B cell (primary cell): ENCODE data around the gene DLX6. TPM values are rescaled to one million over a fixed set of nuclear protein-coding genes. Genes with fewer than 3 reads are reported as not detected.

Experiments used
- ATAC-seq: fragments of 200-7000 bp; cut with Tn5 transposase; one replicate; pipeline ENCODE4 v1.10.0; 2021; ENCODE audit warnings: low read depth, mild to moderate bottlenecking, moderate number of reproducible peaks, moderate library complexity
- CTCF ChIA-PET: fragments of 350-600 bp; sonication (Branson Sonifier 250); formaldehyde crosslinking; loops from one replicate; lab custom pipeline; 2021; ENCODE audit warnings: antibody characterized with exemption, inconsistent platforms; lab: Charles Lee
- POLR2A ChIA-PET: fragments of 350-600 bp; sonication (Branson Sonifier 250); formaldehyde crosslinking; loops from one replicate; lab custom pipeline; 2021; ENCODE audit warnings: antibody characterized with exemption; lab: Charles Lee
- DNase-seq: peaks from one replicate; pipeline ENCODE4 v3.0.0; 2013
- H2AFZ ChIP-seq: 2 replicates; pipeline ENCODE4 v1.6.1; 2012; ENCODE audit warnings: mild to moderate bottlenecking, low read depth, low read length; ENCODE audit not compliant: insufficient read depth, poor library complexity, severe bottlenecking
- H3K27ac ChIP-seq, 2 donors: 1 replicate in 1 of 2; 2 replicates in 1 of 2; pipeline ENCODE4 v1.5.1; 2012 to 2013; ENCODE audit warnings: low read length in 2 of 2, mild to moderate bottlenecking in 2 of 2, moderate library complexity in 1 of 2
- H3K27me3 ChIP-seq, 4 experiments: fragments of 200-600 bp in 1 of 4; sonication (generic) in 1 of 4; replicated peaks in 1 of 4; 1 replicate in 2 of 4; 2 replicates in 2 of 4; pipeline versions ENCODE4 v1.6.1 to v1.7.0; 2013 to 2016; ENCODE audit warnings: low read length in 3 of 4, mild to moderate bottlenecking in 2 of 4, mixed read lengths in 1 of 4, moderate library complexity in 1 of 4; ENCODE audit not compliant: insufficient read depth in 4 of 4, control insufficient read depth in 3 of 4; ENCODE audit errors: control extremely low read depth in 1 of 4
- H3K36me3 ChIP-seq, 2 experiments: replicated peaks in 1 of 2; 1 replicate in 1 of 2; 2 replicates in 1 of 2; pipeline versions ENCODE4 v1.6.1 to v1.7.1; 2013; ENCODE audit warnings: low read length in 1 of 2; ENCODE audit not compliant: insufficient read depth in 2 of 2, control insufficient read depth in 1 of 2; ENCODE audit errors: control extremely low read depth in 1 of 2, extremely low read depth in 1 of 2
- H3K4me1 ChIP-seq, 2 donors: fragments of 200-600 bp in 1 of 2; sonication (generic) in 1 of 2; 1 replicate in 1 of 2; 2 replicates in 1 of 2; pipeline versions ENCODE4 v1.5.1 to v1.6.1; 2013 to 2017; ENCODE audit warnings: low read length in 2 of 2; ENCODE audit not compliant: control insufficient read depth in 2 of 2, insufficient read depth in 2 of 2
- H3K4me2 ChIP-seq: replicated peaks from 2 replicates; pipeline ENCODE3; 2012; ENCODE audit warnings: mild to moderate bottlenecking, low read depth, low read length; ENCODE audit not compliant: poor library complexity, severe bottlenecking
- H3K4me3 ChIP-seq, 5 experiments: fragments of 200-600 bp in 1 of 5; sonication (generic) in 1 of 5; 1 replicate in 3 of 5; 2 replicates in 2 of 5; pipeline versions ENCODE4 v1.5.1 to v1.7.0; 2011 to 2016; ENCODE audit warnings: low read length in 4 of 5, mild to moderate bottlenecking in 4 of 5, low read depth in 2 of 5, control low read depth in 1 of 5, moderate library complexity in 1 of 5; ENCODE audit not compliant: insufficient read depth in 1 of 5; ENCODE audit errors: control extremely low read depth in 1 of 5, extremely low read depth in 1 of 5
- H3K79me2 ChIP-seq: fragments of 200-600 bp; sonication (generic); one replicate; pipeline ENCODE4 v1.6.0; 2016; ENCODE audit warnings: low read length; ENCODE audit not compliant: control insufficient read depth, insufficient read depth
- H3K9ac ChIP-seq: fragments of 200-600 bp; sonication (generic); 2 replicates; pipeline ENCODE4 v1.6.1; 2017; ENCODE audit warnings: mild to moderate bottlenecking, low read length, moderate library complexity
- H3K9me3 ChIP-seq, 3 donors: one replicate each; pipeline versions ENCODE4 v1.6.1 to v1.7.1; 2013; ENCODE audit warnings: low read length in 2 of 3; ENCODE audit not compliant: control insufficient read depth in 2 of 3, insufficient read depth in 1 of 3; ENCODE audit errors: control extremely low read depth in 1 of 3
- H4K20me1 ChIP-seq: 2 replicates; pipeline ENCODE4 v1.6.0; 2012; ENCODE audit warnings: mild to moderate bottlenecking, low read length; ENCODE audit not compliant: insufficient read depth, control insufficient read depth, poor library complexity, severe bottlenecking
- H3K27ac Mint-ChIP-seq: one replicate; pipeline ENCODE4 v1.8.0; 2021; ENCODE audit warnings: mixed read lengths
- H3K27me3 Mint-ChIP-seq: one replicate; pipeline ENCODE4 v1.8.0; 2021; ENCODE audit warnings: mixed read lengths
- H3K4me1 Mint-ChIP-seq: one replicate; pipeline ENCODE4 v1.8.0; 2021; ENCODE audit warnings: mixed read lengths
- H3K4me3 Mint-ChIP-seq: one replicate; pipeline ENCODE4 v1.8.0; 2021; ENCODE audit warnings: mixed read lengths
- H3K9me3 Mint-ChIP-seq: one replicate; pipeline ENCODE4 v1.8.0; 2022; ENCODE audit warnings: mixed read lengths; ENCODE audit not compliant: insufficient read depth
- EZH2 ChIP-seq: IDR thresholded peaks from 2 replicates; pipeline ENCODE4 v1.6.1; 2012; ENCODE audit warnings: borderline replicate concordance, low read depth, mild to moderate bottlenecking, moderate library complexity, low read length; ENCODE audit not compliant: insufficient read depth, poor library complexity, severe bottlenecking
- WGBS: methylation state at CpG from one replicate; pipeline ENCODE4 v1.1.5; 2013; ENCODE audit warnings: missing lambda C conversion rate; ENCODE audit not compliant: insufficient coverage; 5-methylcytosine and 5-hydroxymethylcytosine counted together
- intact Hi-C: fragments of 100-400 bp; cut with micrococcal nuclease; formaldehyde crosslinking; loops from one replicate; pipeline ENCODE4 v1.10.0; 2022
- polyA plus RNA-seq: library from polyadenylated mRNA; depleted of rRNA; stranded (reverse); fragments of >200 nt; gene quantifications from 2 replicates; pipeline ENCODE4 v1.2.3, GENCODE V29; 2012
- total RNA-seq, 2 donors: library from RNA; stranded (reverse); fragments of 120-200 nt in 1 of 2; gene quantifications; 1 replicate in 1 of 2; 2 replicates in 1 of 2; pipeline versions ENCODE4 v1.2.3 to v1.2.4, GENCODE V29; 2013 to 2022
- TF ChIP-seq, protein P1 (sequence below): fragments of 200-600 bp; IDR thresholded peaks from one replicate; pipeline ENCODE4 v1.8.0; 2022; ENCODE audit warnings: antibody characterized with exemption, mild to moderate bottlenecking

Gene DLX6
- total and polyA plus RNA-seq, 2 donors (not counting 1 experiment from before 2014, with no cell fraction given) = not detected

- no peak overlapping the region for H3K4me3 ChIP-seq
- no peak overlapping the region for H2AFZ ChIP-seq
- peaks cover 0 to 41% (median 2%) of the 10 kb centered on the region in 3 donors for H3K9me3 ChIP-seq
- H3K79me2 ChIP-seq = no peaks in the 10 kb centered on the region
- ChIA-PET CTCF (no interaction called here), POLR2A (no interaction called here)
- H3K4me3 Mint-ChIP-seq = no peak overlapping the region
- no peak overlapping the region for H3K4me2 ChIP-seq
- H3K27ac Mint-ChIP-seq = no peak overlapping the region
- intact Hi-C loops = no loop called here
- H3K4me1 Mint-ChIP-seq = peaks cover 15% of the 10 kb centered on the region
- TF ChIP-seq, protein P1, sequence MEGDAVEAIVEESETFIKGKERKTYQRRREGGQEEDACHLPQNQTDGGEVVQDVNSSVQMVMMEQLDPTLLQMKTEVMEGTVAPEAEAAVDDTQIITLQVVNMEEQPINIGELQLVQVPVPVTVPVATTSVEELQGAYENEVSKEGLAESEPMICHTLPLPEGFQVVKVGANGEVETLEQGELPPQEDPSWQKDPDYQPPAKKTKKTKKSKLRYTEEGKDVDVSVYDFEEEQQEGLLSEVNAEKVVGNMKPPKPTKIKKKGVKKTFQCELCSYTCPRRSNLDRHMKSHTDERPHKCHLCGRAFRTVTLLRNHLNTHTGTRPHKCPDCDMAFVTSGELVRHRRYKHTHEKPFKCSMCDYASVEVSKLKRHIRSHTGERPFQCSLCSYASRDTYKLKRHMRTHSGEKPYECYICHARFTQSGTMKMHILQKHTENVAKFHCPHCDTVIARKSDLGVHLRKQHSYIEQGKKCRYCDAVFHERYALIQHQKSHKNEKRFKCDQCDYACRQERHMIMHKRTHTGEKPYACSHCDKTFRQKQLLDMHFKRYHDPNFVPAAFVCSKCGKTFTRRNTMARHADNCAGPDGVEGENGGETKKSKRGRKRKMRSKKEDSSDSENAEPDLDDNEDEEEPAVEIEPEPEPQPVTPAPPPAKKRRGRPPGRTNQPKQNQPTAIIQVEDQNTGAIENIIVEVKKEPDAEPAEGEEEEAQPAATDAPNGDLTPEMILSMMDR = no peak
- no peak for TF ChIP-seq EZH2
- WGBS = 12% methylated on average over 45 of the region's 49 CpGs
- ATAC-seq (no peak), DNase-seq (no peak)
- no peak overlapping the region for H3K27ac ChIP-seq
- peaks cover 16 to 26% of the 10 kb centered on the region in 2 donors for H3K4me1 ChIP-seq
- no peaks in the 10 kb centered on the region for H4K20me1 ChIP-seq
- H3K9ac ChIP-seq = no peak overlapping the region
- no peaks in the 10 kb centered on the region for H3K9me3 Mint-ChIP-seq
- H3K36me3 ChIP-seq = no peaks in the 10 kb centered on the region
- peaks cover 2 to 94% (median 73%) of the 10 kb centered on the region in 4 experiments for H3K27me3 ChIP-seq
- peaks cover 78% of the 10 kb centered on the region for H3K27me3 Mint-ChIP-seq
Observed at GRCh38 chr7:97003262-97004246, 1.8 kb upstream of the DLX6 start.
